ENCODE results near the gene GPR137B.

Gene GPR137B, protein sequence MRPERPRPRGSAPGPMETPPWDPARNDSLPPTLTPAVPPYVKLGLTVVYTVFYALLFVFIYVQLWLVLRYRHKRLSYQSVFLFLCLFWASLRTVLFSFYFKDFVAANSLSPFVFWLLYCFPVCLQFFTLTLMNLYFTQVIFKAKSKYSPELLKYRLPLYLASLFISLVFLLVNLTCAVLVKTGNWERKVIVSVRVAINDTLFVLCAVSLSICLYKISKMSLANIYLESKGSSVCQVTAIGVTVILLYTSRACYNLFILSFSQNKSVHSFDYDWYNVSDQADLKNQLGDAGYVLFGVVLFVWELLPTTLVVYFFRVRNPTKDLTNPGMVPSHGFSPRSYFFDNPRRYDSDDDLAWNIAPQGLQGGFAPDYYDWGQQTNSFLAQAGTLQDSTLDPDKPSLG

DNA sequence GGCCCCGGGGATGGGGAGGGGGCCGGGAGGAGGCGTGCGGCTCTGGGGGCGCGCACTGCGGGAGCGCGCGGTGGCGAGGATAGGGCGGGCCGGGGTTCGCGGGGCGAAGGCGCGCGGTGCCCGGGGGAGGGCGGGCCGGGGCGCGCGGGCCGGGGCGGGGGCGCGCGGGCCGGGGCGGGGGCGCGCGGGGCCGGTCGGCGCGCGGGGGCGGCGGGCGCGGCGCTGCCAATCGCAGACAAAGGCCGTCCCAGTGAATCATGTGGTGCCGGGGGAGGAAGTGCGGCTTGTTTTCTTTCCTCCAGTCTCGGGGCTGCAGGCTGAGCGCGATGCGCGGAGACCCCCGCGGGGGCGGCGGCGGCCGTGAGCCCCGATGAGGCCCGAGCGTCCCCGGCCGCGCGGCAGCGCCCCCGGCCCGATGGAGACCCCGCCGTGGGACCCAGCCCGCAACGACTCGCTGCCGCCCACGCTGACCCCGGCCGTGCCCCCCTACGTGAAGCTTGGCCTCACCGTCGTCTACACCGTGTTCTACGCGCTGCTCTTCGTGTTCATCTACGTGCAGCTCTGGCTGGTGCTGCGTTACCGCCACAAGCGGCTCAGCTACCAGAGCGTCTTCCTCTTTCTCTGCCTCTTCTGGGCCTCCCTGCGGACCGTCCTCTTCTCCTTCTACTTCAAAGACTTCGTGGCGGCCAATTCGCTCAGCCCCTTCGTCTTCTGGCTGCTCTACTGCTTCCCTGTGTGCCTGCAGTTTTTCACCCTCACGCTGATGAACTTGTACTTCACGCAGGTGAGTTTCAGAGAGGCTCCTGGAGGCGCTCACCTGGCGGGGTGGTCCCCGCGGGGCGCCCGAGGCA lies at the start of gene GPR137B:
Gene GPR137B (plus strand): TSS at position 287 of the 851 bp plus-strand sequence. CDS start 84 bp downstream, at position 371.
- DNase-seq (ENCODE audit: low read depth) = no peak

DNA sequence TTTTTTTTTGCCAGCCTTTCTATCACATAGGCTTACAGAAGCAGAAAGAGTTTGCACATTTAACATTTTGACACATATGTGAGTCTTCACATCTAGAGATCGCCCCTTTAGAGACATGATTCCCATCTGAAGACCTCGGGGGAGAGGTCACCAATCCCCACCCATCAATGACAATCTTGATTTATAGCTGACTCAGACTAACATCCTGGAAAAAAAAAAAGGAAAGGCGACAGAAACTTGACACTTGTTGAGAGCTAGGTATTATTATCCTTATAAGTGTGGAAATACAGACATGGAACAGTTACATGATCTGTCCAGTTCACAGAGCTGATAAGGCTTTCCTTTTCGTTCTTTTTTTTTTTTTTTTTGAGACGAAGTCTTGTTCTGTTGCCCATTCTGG lies 49.4 kb upstream of the GPR137B start:
- DNase-seq (ENCODE audit: low read depth) = no peak

DNA sequence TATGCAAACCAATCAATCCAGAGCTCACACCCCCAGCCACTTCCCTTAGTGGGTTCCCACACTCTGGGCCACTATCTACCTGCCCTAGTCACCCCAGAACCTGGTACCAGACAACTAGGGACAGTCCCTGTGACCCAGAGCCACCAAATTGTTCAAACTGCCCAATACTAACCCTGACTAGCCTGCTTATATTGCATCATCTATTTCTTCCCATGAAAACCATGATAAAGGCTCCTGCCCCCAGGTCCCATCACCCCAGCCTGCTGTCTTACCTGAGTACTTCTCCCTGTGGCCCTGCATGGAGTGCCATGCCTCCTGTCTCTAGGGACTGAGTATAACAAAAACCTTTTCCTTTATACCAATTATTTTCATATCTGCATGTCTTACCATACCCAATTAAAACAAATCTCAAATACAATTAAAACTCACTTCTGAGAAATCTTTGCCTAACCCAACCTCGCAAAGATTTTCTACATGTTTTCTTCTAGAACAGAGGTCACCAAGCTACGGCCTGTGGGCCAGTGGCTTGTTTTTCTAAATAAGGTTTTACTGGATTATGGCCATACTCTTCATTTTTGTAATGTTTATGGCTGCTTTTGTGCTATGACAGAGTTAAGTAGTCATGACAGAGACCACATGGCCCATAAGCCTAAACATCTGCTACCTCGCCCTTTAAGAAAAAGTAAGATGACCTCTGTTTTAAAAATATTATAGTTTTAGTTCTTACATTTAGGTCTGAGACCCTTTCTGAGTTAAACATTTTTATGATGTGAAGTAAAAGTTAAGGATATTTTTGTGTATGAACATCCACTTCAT lies 46.4 kb upstream of the GPR137B start:
- no peak for DNase-seq (ENCODE audit: low read depth)

DNA sequence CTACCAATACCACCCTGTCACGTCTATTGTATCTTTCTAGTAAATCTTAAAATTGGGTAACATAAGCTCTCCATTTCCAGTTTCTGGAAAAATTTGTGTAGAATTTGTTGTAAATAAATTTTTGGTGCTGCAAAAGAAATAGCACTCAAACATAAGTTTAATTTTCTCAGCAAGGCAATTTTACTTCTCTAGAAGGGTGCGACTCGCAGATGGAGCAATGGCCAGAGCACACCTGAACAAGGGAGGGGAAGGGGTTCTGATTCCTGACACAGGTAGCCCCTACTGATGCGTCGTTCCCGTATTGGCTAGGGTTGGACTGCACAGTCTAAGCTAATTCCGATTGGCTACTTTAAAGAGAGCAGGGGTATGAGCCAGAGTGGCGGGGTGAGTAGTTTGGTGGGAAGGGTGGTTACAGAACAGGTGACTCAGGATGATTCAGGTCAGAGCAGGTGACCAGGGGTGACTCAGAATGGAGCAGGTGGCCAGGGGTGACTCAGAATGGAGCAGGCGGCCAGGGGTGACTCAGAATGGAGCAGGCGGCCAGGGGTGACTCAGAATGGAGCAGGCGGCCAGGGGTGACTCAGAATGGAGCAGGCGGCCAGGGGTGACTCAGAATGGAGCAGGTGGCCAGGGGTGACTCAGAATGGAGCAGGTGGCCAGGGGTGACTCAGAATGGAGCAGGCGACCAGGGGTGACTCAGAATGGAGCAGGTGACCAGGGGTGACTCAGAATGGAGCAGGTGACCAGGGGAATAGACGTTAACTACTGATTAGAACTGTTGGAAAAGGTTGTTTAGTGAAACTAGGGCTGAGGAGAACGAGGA lies 45.5 kb upstream of the GPR137B start:
- DNase-seq (ENCODE audit: low read depth) = peak; percentile 53

DNA sequence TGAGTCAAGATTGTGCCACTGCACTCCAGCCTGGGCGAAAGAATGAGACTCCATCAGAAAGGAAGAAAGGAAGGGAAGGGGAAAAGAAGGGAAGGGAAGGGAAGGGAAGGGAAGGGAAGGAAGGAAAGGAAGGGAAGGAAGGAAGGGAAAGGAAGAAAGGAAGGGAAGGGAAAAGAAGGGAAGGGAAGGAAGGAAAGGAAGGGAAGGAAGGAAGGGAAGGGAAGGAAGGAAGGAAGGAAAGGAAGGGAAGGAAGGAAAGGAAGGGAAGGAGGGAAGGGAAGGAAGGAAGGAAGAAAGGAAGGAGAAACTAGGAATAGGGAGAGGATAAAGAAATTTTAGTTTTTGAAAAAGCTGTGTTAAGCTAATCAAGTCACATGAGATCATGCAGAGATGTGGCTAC lies 44.1 kb upstream of the GPR137B start:
- no peak for DNase-seq (ENCODE audit: low read depth)

DNA sequence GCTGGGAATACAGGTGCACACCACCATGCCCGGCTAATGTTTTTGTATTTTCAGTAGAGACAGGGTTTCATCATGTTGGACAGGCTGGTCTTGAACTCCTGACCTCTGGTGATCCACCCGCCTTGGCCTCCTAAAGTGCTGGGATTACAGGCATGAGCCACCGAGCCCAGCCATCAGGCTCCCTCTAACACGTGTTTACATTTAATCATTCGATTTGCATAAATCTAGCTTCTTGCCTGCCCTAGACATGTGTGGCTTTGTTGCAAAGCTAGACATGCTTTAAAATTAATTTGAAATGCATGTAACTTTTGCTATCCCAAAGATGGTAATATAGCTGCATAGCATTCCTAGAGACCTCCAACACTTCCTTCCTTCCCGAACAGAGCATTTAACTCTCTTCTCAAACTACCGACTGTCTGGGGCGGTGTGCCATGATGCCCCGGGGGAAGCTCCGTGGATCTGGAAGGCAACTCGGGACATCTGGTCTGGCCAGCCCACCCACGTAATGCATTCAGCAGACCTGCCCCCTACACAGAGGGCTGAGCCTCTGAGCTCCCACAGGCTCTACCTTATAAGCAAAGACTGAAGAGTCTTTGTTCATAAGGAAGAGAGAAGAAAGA lies 42.9 kb upstream of the GPR137B start:
- DNase-seq (ENCODE audit: low read depth) = no peak

DNA sequence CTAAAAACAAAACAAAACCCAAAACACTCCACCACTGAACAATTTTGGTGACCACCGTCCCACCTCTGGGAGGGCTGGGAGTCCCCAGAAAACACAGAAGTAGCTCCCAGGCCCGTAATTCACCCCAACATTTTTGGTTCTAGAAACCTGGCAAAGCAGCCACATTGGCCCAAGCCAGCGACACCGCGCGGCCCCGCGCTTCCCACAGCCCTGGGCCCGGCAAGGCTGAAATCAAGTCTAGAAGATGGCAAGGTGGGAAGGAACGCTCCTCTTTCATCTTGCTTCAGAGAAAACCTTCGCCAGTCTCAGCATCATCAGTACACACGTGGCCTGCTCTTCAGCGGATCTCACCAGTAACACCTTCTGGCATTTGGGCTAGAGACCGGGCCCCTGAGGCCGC lies 41.5 kb upstream of the GPR137B start:
- DNase-seq (ENCODE audit: low read depth) = no peak

DNA sequence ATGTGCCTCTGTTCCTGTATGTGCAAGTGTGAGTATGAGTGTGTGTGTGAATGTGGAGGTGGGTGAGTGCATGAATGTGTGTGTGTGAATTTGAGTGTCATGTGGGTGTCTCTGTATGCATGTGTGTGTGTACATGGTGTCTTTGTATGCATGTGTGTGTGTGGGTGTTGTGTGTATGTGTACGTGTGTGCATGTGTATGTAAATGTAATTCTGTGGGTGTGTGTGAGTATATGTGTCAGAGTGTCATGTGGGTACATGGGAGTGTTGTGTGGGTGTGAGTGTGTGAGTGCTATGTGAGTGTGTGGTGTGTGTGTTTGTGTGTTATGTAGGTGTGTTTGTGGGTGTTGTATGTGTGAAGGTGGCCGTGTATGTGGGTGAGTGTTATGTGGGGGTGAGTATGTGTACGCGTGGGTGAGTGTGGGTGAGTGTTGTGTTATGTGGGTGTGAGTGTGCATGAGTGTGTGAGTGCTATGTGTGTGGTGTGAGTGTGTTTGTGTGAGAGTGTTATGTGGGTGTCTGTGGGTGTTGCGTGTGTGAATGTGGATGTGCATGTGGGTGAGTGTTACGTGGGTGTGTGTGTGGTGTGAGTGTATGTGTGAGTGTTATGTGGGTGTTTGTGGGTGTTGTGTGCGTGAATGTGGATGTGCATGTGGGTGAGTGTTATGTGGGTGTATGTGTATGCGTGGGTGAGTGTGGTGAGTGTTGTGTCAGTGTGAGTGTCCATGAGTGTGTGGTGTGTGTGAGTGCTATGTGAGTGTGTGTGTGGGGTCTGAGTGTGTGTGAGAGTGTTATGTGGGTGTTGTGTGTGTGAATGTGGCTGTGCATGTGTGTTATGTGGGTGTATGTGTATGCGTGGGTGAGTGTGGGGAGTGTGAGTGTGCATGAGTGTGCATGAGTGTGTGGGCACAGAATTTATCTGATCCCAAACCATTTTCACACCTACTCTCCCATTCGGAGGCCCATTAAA lies 40.8 kb upstream of the GPR137B start:
- no peak for DNase-seq (ENCODE audit: low read depth)

DNA sequence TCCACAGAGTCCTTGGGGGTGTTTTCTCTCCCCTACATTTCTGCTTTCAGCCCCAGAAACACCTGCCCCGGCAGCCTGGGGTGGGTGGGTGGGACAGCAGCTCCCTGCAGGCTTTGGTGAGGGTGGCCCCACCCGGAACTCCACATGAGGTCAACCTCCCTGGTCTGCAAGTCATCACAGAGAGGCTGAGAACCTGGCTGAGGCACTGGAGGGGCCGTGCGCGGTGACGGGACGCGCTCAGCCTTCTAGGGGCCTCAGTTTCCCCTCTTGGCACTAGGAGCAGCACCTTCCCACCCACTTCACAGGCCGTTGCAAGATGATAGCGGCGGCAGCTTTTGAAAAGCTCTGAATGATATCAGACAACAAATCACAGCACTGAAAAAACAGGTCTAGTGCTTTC lies 39.7 kb upstream of the GPR137B start:
- no peak for DNase-seq (ENCODE audit: low read depth)

DNA sequence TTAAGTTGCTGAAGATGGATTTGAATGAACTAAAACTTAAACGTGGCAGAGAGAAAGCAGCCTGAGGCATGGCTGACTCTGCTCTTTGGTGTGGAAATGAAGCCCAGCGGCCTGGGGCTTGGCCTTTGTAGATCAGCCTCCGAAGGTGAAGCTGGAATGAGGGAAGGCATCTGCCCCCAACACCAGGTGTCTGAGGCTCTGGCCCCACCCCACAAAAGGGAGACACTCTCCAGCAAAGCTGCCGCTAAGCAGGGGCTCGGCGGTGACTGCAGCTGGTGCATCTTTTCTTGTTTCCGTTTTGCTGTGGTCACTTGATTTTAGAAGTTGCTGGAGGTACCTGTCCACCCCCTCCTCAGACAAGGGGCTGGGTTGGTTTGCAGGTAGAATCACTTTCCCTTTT lies 39.3 kb upstream of the GPR137B start:
- DNase-seq (ENCODE audit: low read depth) = no peak

DNA sequence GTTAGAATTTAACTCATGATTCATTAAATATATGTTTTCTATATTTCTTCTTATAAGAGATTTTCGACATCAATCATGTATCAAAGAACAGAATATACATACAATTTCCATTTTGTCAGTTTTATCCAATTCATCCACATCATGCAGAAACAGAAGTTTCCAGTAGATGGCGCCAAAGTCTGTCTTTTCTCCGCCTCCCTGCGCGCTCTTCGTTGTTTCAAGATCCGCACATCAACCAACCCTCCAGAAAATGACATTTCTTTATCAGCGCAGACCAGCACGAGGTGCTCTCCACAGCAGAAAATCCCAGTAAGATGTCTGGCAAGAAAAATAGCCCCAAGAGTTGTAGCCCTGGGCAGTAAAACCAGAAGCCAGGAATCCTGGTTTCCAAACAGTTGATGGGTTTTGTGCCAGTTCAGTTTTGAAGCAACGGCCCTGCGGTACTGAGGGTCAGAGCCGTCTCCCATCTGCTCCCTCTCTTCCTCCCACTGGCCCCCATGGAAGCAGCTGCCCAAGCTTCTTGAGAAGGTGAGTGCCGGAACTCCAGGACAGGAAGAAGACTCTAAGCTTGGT lies 38.6 kb upstream of the GPR137B start:
- DNase-seq (ENCODE audit: low read depth) = peak; percentile 35

DNA sequence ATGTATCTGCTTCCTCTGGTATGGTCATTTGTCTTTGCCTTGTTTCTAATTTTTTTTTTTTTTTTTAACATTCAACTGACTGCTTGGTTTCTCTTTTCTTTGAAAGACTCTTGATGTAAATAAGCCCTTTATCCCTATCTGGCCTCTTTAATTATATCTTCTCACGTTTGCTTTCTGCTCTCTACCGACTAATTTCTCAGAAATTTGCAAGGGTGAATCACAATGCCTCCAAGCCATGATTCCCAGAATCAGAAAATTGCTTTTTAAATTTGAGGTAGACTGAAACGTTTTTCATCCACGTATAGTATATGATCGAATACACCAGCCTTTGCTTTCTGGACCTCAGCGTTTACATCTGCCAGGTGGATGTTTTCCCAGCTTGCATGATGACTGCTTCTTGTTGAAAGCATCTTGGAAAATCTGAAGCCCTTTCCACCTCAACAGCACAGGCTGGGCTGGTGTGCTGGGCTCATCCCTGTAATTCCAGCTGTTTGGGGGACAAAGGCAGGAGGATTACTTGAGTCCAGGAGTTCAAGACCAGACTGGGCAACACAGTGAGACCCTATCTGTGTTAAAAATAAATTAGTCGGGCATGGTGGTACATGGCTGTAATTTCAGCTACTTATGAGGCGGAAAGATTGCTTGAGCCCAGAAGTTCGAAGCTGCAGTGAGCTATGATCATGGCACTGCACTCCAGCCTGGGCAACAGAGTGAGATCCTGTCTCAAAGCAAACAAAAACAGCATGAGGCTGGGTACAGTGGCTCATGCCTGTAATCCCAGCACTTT lies 35.0 kb upstream of the GPR137B start:
- DNase-seq (ENCODE audit: low read depth) = no peak

DNA sequence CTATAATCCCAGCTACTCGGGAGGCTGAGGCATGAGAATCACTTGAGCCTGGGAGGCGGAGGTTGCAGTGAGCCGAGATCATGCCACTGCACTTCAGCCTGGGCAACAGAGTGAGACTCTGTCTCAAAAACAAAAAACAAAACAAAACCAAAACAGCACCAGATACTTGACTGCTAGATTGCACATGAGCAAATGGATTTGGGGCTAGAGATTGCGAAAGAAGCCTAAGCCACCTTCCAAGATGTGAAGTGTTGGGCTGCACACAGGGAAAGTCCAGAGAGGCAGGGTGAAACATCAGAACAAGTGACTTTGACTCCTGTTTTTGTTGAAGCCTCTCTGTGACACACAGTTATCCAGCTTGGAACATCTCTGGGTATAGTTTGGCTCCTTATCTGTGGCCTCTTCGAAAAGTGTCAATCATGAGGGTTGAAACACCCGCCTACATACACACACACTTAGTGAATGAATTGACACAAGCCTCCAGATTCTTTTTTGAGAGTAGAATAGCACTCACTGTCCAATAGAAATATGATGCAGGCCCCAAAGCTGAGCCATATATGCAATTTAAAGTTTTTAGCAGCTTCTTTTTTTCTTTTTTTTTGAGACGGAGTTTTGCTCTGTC lies 34.2 kb upstream of the GPR137B start:
- no peak for DNase-seq (ENCODE audit: low read depth)

DNA sequence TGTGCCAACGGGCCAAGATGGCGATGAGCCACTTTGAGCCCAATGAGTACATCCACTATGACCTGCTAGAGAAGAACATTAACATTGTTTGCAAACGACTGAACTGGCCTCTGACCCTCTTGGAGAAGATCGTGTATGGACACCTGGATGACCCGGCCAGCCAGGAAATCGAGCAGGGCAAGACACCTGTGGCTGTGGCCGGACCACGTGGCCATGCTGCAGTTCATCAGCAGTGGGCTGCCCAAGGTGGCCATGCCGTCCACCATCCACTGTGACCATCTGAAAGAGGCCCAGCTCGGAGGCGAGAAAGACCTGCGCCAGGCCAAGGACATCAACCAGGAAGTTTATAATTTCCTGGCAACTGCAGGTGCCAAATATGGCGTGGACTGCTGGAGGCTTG lies 32.2 kb upstream of the GPR137B start:
- no peak for DNase-seq (ENCODE audit: low read depth)

DNA sequence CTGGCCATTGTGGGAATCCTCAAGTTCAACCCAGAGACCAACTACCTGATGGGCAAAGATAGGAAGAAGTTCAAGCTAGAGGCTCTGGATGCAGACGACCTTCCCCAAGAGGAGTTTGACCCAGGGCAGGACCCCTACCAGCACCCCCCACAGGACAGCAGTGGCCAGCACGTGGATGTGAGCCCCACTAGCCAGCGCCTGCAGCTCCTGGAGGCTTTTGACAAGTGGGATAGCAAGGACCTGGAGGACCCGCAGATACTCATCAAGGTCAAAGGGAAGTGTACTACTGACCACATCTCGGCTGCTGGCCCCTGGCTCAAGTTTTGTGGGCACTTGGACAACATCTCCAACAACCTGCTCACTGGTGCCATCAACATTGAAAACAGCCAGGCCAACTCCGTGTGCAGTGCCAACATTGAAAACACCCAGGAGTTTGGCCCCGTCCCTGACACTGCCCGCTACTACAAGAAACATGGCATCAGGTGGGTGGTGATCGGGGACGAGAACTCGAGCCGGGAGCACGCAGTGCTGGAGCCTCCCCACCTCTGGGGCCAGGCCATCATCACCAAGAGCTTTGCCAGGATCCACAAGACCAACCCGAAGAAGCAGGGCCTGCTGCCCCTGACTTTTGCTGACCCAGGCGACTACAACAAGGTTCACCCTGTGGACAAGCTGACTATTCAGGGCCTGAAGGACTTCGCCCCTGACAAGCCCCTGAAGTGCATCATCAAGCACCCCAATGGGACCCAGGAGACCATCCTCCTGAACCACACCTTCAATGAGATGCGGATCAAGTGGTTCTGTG lies 30.6 kb upstream of the GPR137B start:
- DNase-seq (ENCODE audit: low read depth) = no peak

DNA sequence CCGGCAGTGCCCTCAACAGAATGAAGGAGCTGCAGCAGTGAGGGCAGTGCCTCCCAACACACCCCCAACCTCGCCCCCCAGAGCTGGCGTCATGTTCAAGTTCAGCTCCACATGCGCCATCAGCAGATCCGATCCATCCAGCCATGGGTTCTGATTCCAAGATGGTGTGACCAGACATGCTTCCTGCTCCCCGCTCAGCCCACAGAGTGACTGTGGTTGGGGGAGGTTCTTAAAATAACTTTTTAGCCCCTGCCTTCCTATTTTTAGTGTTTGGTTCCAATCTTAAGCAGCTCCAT lies 30.1 kb upstream of the GPR137B start:
- no peak for DNase-seq (ENCODE audit: low read depth)

DNA sequence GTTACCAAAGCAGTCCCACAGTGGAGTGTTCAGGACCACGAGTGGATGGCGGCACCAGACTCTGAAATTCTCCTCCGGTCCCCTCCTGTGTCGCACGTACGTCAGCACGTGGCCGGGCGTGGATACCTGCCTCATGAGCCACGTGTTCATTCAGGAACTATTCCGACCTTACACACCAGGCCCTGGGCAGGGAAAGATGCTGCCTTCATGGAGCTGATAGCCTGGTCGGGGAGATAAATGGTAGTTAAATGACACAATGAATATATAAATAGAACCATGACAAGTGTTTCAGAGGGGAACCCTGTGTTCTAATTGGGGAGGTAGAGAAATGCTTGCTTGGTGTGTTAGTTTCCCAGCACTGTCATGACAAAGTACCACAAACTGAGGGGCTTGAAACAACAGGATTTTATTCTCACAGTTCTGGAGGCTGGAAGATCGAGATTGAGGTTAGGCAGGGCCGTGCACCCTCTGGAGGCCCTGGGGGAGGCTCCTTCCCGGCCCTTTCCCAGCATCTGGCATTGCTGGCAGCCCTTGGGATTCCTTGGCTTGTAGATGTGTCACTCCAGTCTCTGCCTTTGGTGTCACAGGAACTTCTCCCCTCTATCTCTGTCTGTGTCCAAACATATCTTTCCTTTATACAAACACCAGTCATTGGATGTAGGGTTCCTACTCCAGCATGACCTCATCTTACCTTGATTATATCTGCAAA lies 28.9 kb upstream of the GPR137B start:
- DNase-seq (ENCODE audit: low read depth) = no peak

All from fibroblast of the conjunctiva (primary cell).